ENCODE data around the gene DGKQ. TPM values are rescaled to one million over a fixed set of nuclear protein-coding genes. Genes with fewer than 3 reads are reported as not detected.

The DGKQ gene
- total RNA-seq, 1 experiment from 2014 or later, result 11.5 TPM

GRCh38 chr4:917992-918391, 55.4 kb downstream of the DGKQ start:
- H3K27me3 ChIP-seq (ENCODE audit: insufficient read depth, low read depth), result no peaks in the 10 kb centered on the region
- no peaks in the 10 kb centered on the region for H3K36me3 ChIP-seq (ENCODE audit: low read depth)
- no peak overlapping the region for H3K27ac ChIP-seq
- H3K79me2 ChIP-seq (ENCODE audit: low read depth), result peaks cover 77% of the 10 kb centered on the region
- CTCF ChIA-PET, result no interaction called here
- no peaks in the 10 kb centered on the region for H3K9me3 ChIP-seq (ENCODE audit: insufficient read depth, low read depth)
- TF ChIP-seq EZH2 (IDR thresholded peaks at IDR 0.05; ENCODE audit: low read depth) (no peak), CTCF (conservative IDR thresholded peaks at IDR 0.05) (no peak)
- no peak overlapping the region for H3K4me2 ChIP-seq
- no peak for DNase-seq
- no TSS peak for BruUV-seq (replicated peaks)
- POLR2A ChIA-PET (ENCODE audit: unreplicated experiment), result no interaction called here
- H3K4me1 ChIP-seq (replicated peaks; ENCODE audit: insufficient read depth), result no peaks in the 10 kb centered on the region
- no peaks in the 10 kb centered on the region for H3K9me2 ChIP-seq (ENCODE audit: insufficient read depth)
- H3K4me3 ChIP-seq, result no peak overlapping the region
- no peaks in the 10 kb centered on the region for H3F3A ChIP-seq (ENCODE audit: insufficient read depth, low read depth)
- intact Hi-C loops (cut with micrococcal nuclease; ENCODE audit: unreplicated experiment), result no loop called here
- no peak overlapping the region for H2AFZ ChIP-seq
- H4K20me1 ChIP-seq (ENCODE audit: insufficient read depth), result peaks cover 70% of the 10 kb centered on the region

GRCh38 chr4:917466-917865, 55.9 kb downstream of the DGKQ start:
- Histone ChIP-seq H3K27me3 (ENCODE audit: insufficient read depth, low read depth) (no peaks in the 10 kb centered on the region), H3K4me2 (no peak overlapping the region), H3K9me2 (ENCODE audit: insufficient read depth) (no peaks in the 10 kb centered on the region), H3K36me3 (ENCODE audit: low read depth) (0 out of 2 replicates have a peak, but pooled peaks cover 3% of the 10 kb centered on the region), H2AFZ (no peak overlapping the region), H3K27ac (no peak overlapping the region), H3K79me2 (ENCODE audit: low read depth) (peaks cover 72% of the 10 kb centered on the region), H3F3A (ENCODE audit: insufficient read depth, low read depth) (no peaks in the 10 kb centered on the region), H3K9me3 (ENCODE audit: insufficient read depth, low read depth) (no peaks in the 10 kb centered on the region), H3K4me1 (replicated peaks; ENCODE audit: insufficient read depth) (no peaks in the 10 kb centered on the region), H4K20me1 (ENCODE audit: insufficient read depth) (peaks cover 70% of the 10 kb centered on the region), H3K4me3 (no peak overlapping the region)
- intact Hi-C loops (cut with micrococcal nuclease; ENCODE audit: unreplicated experiment), result no loop called here
- TF ChIP-seq CTCF (conservative IDR thresholded peaks at IDR 0.05) (no peak), EZH2 (IDR thresholded peaks at IDR 0.05; ENCODE audit: low read depth) (no peak)
- no peak for DNase-seq
- ChIA-PET CTCF (no interaction called here), POLR2A (ENCODE audit: unreplicated experiment) (no interaction called here)
- BruUV-seq (replicated peaks), result no TSS peak

GRCh38 chr4:915595-915994, 57.8 kb downstream of the DGKQ start:
- POLR2A ChIA-PET (ENCODE audit: unreplicated experiment), result no interaction called here
- H4K20me1 ChIP-seq (ENCODE audit: insufficient read depth), result peaks cover 58% of the 10 kb centered on the region
- H3K79me2 ChIP-seq (ENCODE audit: low read depth), result peaks cover 53% of the 10 kb centered on the region
- no peak overlapping the region for H2AFZ ChIP-seq
- CTCF ChIA-PET, result no interaction called here
- H3K36me3 ChIP-seq (ENCODE audit: low read depth), result 0 out of 2 replicates have a peak, but pooled peaks cover 4% of the 10 kb centered on the region
- no peaks in the 10 kb centered on the region for H3K9me3 ChIP-seq (ENCODE audit: insufficient read depth, low read depth)
- TF ChIP-seq EZH2 (IDR thresholded peaks at IDR 0.05; ENCODE audit: low read depth) (no peak), CTCF (conservative IDR thresholded peaks at IDR 0.05) (no peak)
- no peaks in the 10 kb centered on the region for H3K27me3 ChIP-seq (ENCODE audit: insufficient read depth, low read depth)
- no peak for DNase-seq
- no peak overlapping the region for H3K4me2 ChIP-seq
- H3K9me2 ChIP-seq (ENCODE audit: insufficient read depth), result no peaks in the 10 kb centered on the region
- BruUV-seq (replicated peaks), result no TSS peak
- no peak overlapping the region for H3K27ac ChIP-seq
- H3K4me3 ChIP-seq, result no peak overlapping the region
- H3K4me1 ChIP-seq (replicated peaks; ENCODE audit: insufficient read depth), result no peaks in the 10 kb centered on the region
- intact Hi-C loops (cut with micrococcal nuclease; ENCODE audit: unreplicated experiment), result no loop called here
- H3F3A ChIP-seq (ENCODE audit: insufficient read depth, low read depth), result no peaks in the 10 kb centered on the region

All from PC-9 (cell line).